ENCODE results near the gene CEP128. TPM values are rescaled to one million over a fixed set of nuclear protein-coding genes. Genes with fewer than 3 reads are reported as not detected.

Gene CEP128
- total and polyA plus RNA-seq, 2 donors, result 2.1 to 14.3 TPM

Small RNA genes within 50 kb of the gene (small RNA-seq; reads per million reads assigned to genes)
- gene AC022404.1, result not detected

Other genes with a start within 250 kb of the CEP128 start
- 1.1 TPM for gene TSHR, start 13.9 kb upstream of the CEP128 start, total RNA-seq
- 0.16 TPM for gene TSHR, start 13.9 kb upstream of the CEP128 start, polyA plus RNA-seq